ENCODE results near the gene MIF4GD.
"Not testable (repeated sequence)": the region's sequence is repeated elsewhere in the genome, so short reads cannot be mapped to it uniquely, and the experiment has no call there.

DNA sequence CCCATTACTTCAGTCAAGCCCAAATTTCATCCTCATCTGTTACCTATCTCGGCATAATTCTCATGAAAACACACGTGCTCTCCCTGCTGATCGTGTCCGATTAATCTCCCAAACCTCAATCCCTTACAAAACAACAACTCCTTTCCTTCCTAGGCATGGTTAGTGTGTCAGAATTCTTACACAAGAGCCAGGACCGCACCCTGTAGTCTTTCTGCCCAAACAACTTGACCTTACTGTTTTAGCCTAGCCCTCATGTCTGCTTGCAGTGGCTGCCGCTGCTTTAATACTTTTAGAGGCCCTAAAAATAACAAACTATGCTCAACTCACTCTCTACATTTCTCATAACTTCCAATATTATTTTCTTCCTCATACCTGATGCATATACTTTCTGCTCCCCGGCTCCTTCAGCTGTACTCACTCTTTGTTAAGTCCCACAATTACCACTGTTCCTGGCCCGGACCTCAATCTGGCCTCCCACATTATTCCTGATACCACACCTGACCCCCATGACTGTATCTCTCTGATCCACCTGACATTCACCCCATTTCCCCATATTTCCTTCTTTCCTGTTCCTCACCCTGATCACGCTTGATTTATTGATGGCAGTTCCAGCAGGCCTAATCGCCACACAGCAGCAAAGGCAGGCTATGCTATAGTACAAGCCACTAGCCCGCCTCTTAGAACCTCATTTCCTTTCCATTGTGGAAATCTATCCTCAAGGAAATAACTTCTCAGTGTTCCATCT lies 14.9 kb downstream of the MIF4GD start:
- TF ChIP-seq SUZ12 (IDR thresholded peaks at IDR 0.05); ARNT (IDR thresholded peaks at IDR 0.05); FOXM1 (IDR thresholded peaks at IDR 0.05; ENCODE audit: borderline replicate concordance): not testable (repeated sequence)
